Measurements from ENCODE around the gene HAPLN1.

Gene HAPLN1

GRCh38 chr5:83701886-83702285 is 18.8 kb downstream of the HAPLN1 start:
- no peak for TF ChIP-seq CTCF (IDR thresholded peaks at IDR 0.05; ENCODE audit: extremely low read depth, missing control alignments)
- no peak for DNase-seq (ENCODE audit: low spot score)

GRCh38 chr5:83689881-83690280 is 30.8 kb downstream of the HAPLN1 start:
- no peak for DNase-seq (ENCODE audit: low spot score)
- no peak for TF ChIP-seq CTCF (IDR thresholded peaks at IDR 0.05; ENCODE audit: extremely low read depth, missing control alignments)

- DNase-seq (ENCODE audit: low spot score) = no peak
- TF ChIP-seq CTCF (IDR thresholded peaks at IDR 0.05; ENCODE audit: extremely low read depth, missing control alignments) = no peak
These were observed 32.4 kb downstream of the HAPLN1 start for GRCh38 chr5:83688281-83688680.

GRCh38 chr5:83687124-83687619 is 33.5 kb downstream of the HAPLN1 start:
- TF ChIP-seq CTCF (IDR thresholded peaks at IDR 0.05; ENCODE audit: extremely low read depth, missing control alignments) = no peak
- DNase-seq (ENCODE audit: low spot score) = no peak

- no peak for TF ChIP-seq CTCF (IDR thresholded peaks at IDR 0.05; ENCODE audit: extremely low read depth, missing control alignments)
- DNase-seq (ENCODE audit: low spot score) = no peak
These were observed 34.4 kb downstream of the HAPLN1 start for GRCh38 chr5:83686251-83686650.

GRCh38 chr5:83683836-83684235 is 36.8 kb downstream of the HAPLN1 start:
- no peak for DNase-seq (ENCODE audit: low spot score)
- TF ChIP-seq CTCF (IDR thresholded peaks at IDR 0.05; ENCODE audit: extremely low read depth, missing control alignments) = no peak

GRCh38 chr5:83672646-83673045 is 48.0 kb downstream of the HAPLN1 start:
- DNase-seq (ENCODE audit: low spot score) = no peak
- TF ChIP-seq CTCF (IDR thresholded peaks at IDR 0.05; ENCODE audit: extremely low read depth, missing control alignments) = no peak

Data from GM20000 (cell line).